ENCODE results near the gene MGAT3.

- no peak for TF ChIP-seq CTCF (IDR thresholded peaks at IDR 0.05)
- TF ChIP-seq EZH2 (IDR thresholded peaks at IDR 0.05; ENCODE audit: borderline replicate concordance, insufficient read depth, low read depth, low read length, poor library complexity, severe bottlenecking) = no peak
Measured at GRCh38 chr22:39512026-39512425, 55.2 kb downstream of the MGAT3 start.
